ENCODE measurements around the gene KLK4. TPM values are rescaled to one million over a fixed set of nuclear protein-coding genes. Genes with fewer than 3 reads are reported as not detected.
A peak's percentile ranks its signal among the peaks of the same experiment; 100 is the strongest.

KLK4 gene
- total RNA-seq, 1 experiment from 2014 or later = 0.70 TPM

GRCh38 chr19:50873056-50873455 lies 38.1 kb downstream of the KLK4 start, which contains the start of gene KLK2 (continued):
- TF ChIP-seq ZSCAN18 (CRISPR knock-in tag; IDR thresholded peaks at IDR 0.05) = no peak
- no peak for TF ChIP-seq PRRX2 (CRISPR knock-in tag; IDR thresholded peaks at IDR 0.05)
- TF ChIP-seq IRF1 (CRISPR knock-in tag; IDR thresholded peaks at IDR 0.05) = no peak
- no peak for TF ChIP-seq E2F1 (CRISPR knock-in tag; IDR thresholded peaks at IDR 0.05)
- TF ChIP-seq ATF6 (CRISPR knock-in tag; IDR thresholded peaks at IDR 0.05) = no peak
- no peak for TF ChIP-seq ZNF423 (CRISPR knock-in tag; IDR thresholded peaks at IDR 0.05)
- no peak for TF ChIP-seq PREB (CRISPR knock-in tag; IDR thresholded peaks at IDR 0.05; ENCODE audit: borderline replicate concordance)
- no peak for TF ChIP-seq ARID4B (CRISPR knock-in tag; IDR thresholded peaks at IDR 0.05; ENCODE audit: borderline replicate concordance)
- TF ChIP-seq CREM (CRISPR knock-in tag; IDR thresholded peaks at IDR 0.05) = no peak

- no peak overlapping the region for H3K27ac Mint-ChIP-seq
These were observed 40.6 kb downstream of the KLK4 start for GRCh38 chr19:50870417-50871089.

More at GRCh38 chr19:50870417-50871089, 40.6 kb downstream of the KLK4 start:
- peak; percentile 44 for DNase-seq (ENCODE audit: low spot score)
- no peaks in the 10 kb centered on the region for H3K4me1 Mint-ChIP-seq
- no peaks in the 10 kb centered on the region for H3K36me3 Mint-ChIP-seq
- TF ChIP-seq CTCF (IDR thresholded peaks at IDR 0.05) (0 out of 2 replicates have a peak, but pooled peaks have one; percentile 23), JUN (CRISPR knock-in tag; IDR thresholded peaks at IDR 0.05) (no peak)
- ATAC-seq = peak; percentile 75
- H3K4me3 Mint-ChIP-seq = no peak overlapping the region
- POLR2A ChIA-PET = no interaction called here
- peaks cover 60% of the 10 kb centered on the region for H3K27me3 Mint-ChIP-seq (ENCODE audit: low read depth)
- CTCF ChIA-PET = interaction anchor here (0.6 to 1.5 kb wide), 5 partner anchors 30 to 165 kb away, joined by 3 to 5 read pairs (median 3); no protein-coding TSS in a partner anchor
- H3K9me3 Mint-ChIP-seq = no peaks in the 10 kb centered on the region

Measured in WTC11 (cell line).